NCI-H1105 treated with DMSO at 0.1 percent for 48 hours (cell line): Measurements from ENCODE around the gene OR1N1.
"Not testable (repeated sequence)": the region's sequence is repeated elsewhere in the genome, so short reads cannot be mapped to it uniquely, and the experiment has no call there.

ENCODE experiments used
- DNase-seq: peaks from one replicate; lab custom pipeline; 2025; lab: John Stamatoyannopoulos, UW

Gene OR1N1

GRCh38 chr9:122527193-122527592, at the start of gene OR1N1:
OR1N1 (minus strand) TSS chr9:122527293; CDS start chr9:122527293, 0 bp downstream.
- no peak for DNase-seq

- DNase-seq, result no peak
Measured at GRCh38 chr9:122572456-122572855, 45.4 kb upstream of the OR1N1 start.

- DNase-seq, result no peak
Measured at GRCh38 chr9:122567901-122568300, 40.8 kb upstream of the OR1N1 start.

- no peak for DNase-seq
Measured at GRCh38 chr9:122562134-122562760, 35.2 kb upstream of the OR1N1 start.

- DNase-seq, result no peak
Measured at GRCh38 chr9:122561446-122561845, 34.4 kb upstream of the OR1N1 start.

- DNase-seq, result no peak
Measured at GRCh38 chr9:122552812-122553211, 25.7 kb upstream of the OR1N1 start, which contains the start of gene OR1N2. OR1N2 (plus strand) TSS chr9:122553112; CDS start chr9:122553212, 100 bp downstream.

- peak; percentile 58 for DNase-seq
Measured at GRCh38 chr9:122551371-122551770, 24.3 kb upstream of the OR1N1 start.

GRCh38 chr9:122546196-122546595, 19.1 kb upstream of the OR1N1 start:
- DNase-seq, result no peak

- DNase-seq, result no peak
Measured at GRCh38 chr9:122538757-122539156, 11.7 kb upstream of the OR1N1 start.

GRCh38 chr9:122537066-122537465, 10.0 kb upstream of the OR1N1 start:
- DNase-seq, result not testable (repeated sequence)

- DNase-seq, result no peak
Measured at GRCh38 chr9:122536134-122536533, 9.0 kb upstream of the OR1N1 start.

GRCh38 chr9:122531157-122531556, 4.1 kb upstream of the OR1N1 start:
- not testable (repeated sequence) for DNase-seq

GRCh38 chr9:122526602-122527001, 491 bp downstream of the OR1N1 start:
- DNase-seq, result no peak

- DNase-seq, result no peak
Measured at GRCh38 chr9:122519376-122519775, 7.7 kb downstream of the OR1N1 start.

- DNase-seq, result no peak
Measured at GRCh38 chr9:122518841-122519240, 8.3 kb downstream of the OR1N1 start, which contains the start of gene OR1J4. OR1J4 (plus strand) TSS chr9:122519141; CDS start chr9:122519141, 0 bp downstream.

GRCh38 chr9:122518226-122518625, 8.9 kb downstream of the OR1N1 start:
- DNase-seq, result no peak

GRCh38 chr9:122510502-122510901, 16.6 kb downstream of the OR1N1 start, which contains the start of gene OR1J2:
OR1J2 (plus strand) TSS chr9:122510802; CDS start chr9:122510802, 0 bp downstream.
- DNase-seq, result no peak

GRCh38 chr9:122506964-122507363, 20.1 kb downstream of the OR1N1 start:
- DNase-seq, result no peak

GRCh38 chr9:122498883-122499288, 28.2 kb downstream of the OR1N1 start:
- DNase-seq, result peak; percentile 14

- DNase-seq, result no peak
Measured at GRCh38 chr9:122479062-122479461, 48.0 kb downstream of the OR1N1 start.

GRCh38 chr9:122477826-122478225, 49.3 kb downstream of the OR1N1 start, which contains the start of gene OR1J1:
OR1J1 (minus strand) TSS chr9:122477926; CDS start chr9:122477926, 0 bp downstream.
- no peak for DNase-seq

- DNase-seq, result no peak
Measured at GRCh38 chr9:122477346-122477745, 49.7 kb downstream of the OR1N1 start.
